NB4 (cell line): ENCODE results near the gene CCBE1.
"Not testable (repeated sequence)": the region's sequence is repeated elsewhere in the genome, so short reads cannot be mapped to it uniquely, and the experiment has no call there.

Experiments
- DNase-seq: peaks from one replicate; pipeline ENCODE4 v3.0.0; 2010; ENCODE audit warnings: low read depth
- H3K4me3 ChIP-seq: one replicate; pipeline ENCODE4 v1.5.1; 2011; ENCODE audit warnings: mild to moderate bottlenecking, low read depth, low read length, moderate library complexity
- CTCF ChIP-seq: IDR thresholded peaks from one replicate; pipeline ENCODE4 v1.5.1; 2012; ENCODE audit warnings: low read depth, low read length
- MAX ChIP-seq: IDR thresholded peaks from 2 replicates; pipeline ENCODE4 v1.6.1; 2011; ENCODE audit warnings: low read depth, low read length
- MYC ChIP-seq: IDR thresholded peaks from 2 replicates; pipeline ENCODE4 v1.6.1; 2011; ENCODE audit warnings: low read depth, low read length
- POLR2A ChIP-seq: IDR thresholded peaks from 2 replicates; pipeline ENCODE4 v1.6.1; 2011; ENCODE audit warnings: mild to moderate bottlenecking; ENCODE audit not compliant: insufficient read length; ENCODE audit errors: extremely low read depth

CCBE1 gene

GRCh38 chr18:59737776-59738300, 40.6 kb upstream of the CCBE1 start:
- H3K4me3 ChIP-seq: no peak overlapping the region
- TF ChIP-seq POLR2A (no peak), MYC (no peak), CTCF (no peak), MAX (no peak)
- no peak for DNase-seq

GRCh38 chr18:59737335-59737734, 40.1 kb upstream of the CCBE1 start:
- DNase-seq, H3K4me3 ChIP-seq: not testable (repeated sequence)

- TF ChIP-seq MYC: no peak
- no peak for TF ChIP-seq POLR2A
- TF ChIP-seq CTCF: no peak
- TF ChIP-seq MAX: no peak
- no peak overlapping the region for H3K4me3 ChIP-seq
- no peak for DNase-seq
Observed at GRCh38 chr18:59736061-59736460, 38.8 kb upstream of the CCBE1 start.

- no peak overlapping the region for H3K4me3 ChIP-seq
- TF ChIP-seq MAX (no peak), POLR2A (no peak), CTCF (no peak), MYC (no peak)
- no peak for DNase-seq
Observed at GRCh38 chr18:59735269-59735860, 38.1 kb upstream of the CCBE1 start.

- TF ChIP-seq MAX (no peak), CTCF (no peak), POLR2A (no peak), MYC (no peak)
- no peak for DNase-seq
- no peak overlapping the region for H3K4me3 ChIP-seq
Observed at GRCh38 chr18:59733421-59733820, 36.2 kb upstream of the CCBE1 start.

GRCh38 chr18:59730896-59731295, 33.7 kb upstream of the CCBE1 start:
- no peak overlapping the region for H3K4me3 ChIP-seq
- TF ChIP-seq CTCF (no peak), MYC (no peak), POLR2A (no peak), MAX (no peak)
- DNase-seq: no peak
